Right atrium auricular region (tissue), 2 donors: ENCODE measurements around the gene RPL7A. TPM values are rescaled to one million over a fixed set of nuclear protein-coding genes. Genes with fewer than 3 reads are reported as not detected.
A peak's percentile ranks its signal among the peaks of the same experiment; 100 is the strongest.

Source experiments
- DNase-seq: peaks from one replicate; pipeline ENCODE4 v3.0.0-alpha.2; 2019; ENCODE audit warnings: low spot score
- H3K27ac ChIP-seq, 2 donors: fragments of 200-600 bp; sonication (generic); 1 replicate in 1 of 2; 2 replicates in 1 of 2; pipeline ENCODE4 v1.5.1; 2016 to 2019
- H3K27me3 ChIP-seq, 2 donors: fragments of 200-600 bp; sonication (generic); one replicate each; pipeline versions ENCODE4 v1.5.1 to v1.6.0; 2017 to 2019
- H3K36me3 ChIP-seq: fragments of 200-600 bp; sonication (generic); one replicate; pipeline ENCODE4 v1.5.1; 2016
- H3K4me1 ChIP-seq, 2 donors: fragments of 200-600 bp; sonication (generic); one replicate each; pipeline versions ENCODE4 v1.5.1 to v1.6.0; 2017 to 2019
- H3K4me3 ChIP-seq, 2 donors: fragments of 200-600 bp; sonication (generic); 1 replicate in 1 of 2; 2 replicates in 1 of 2; pipeline ENCODE4 v1.5.1; 2017 to 2019; ENCODE audit warnings: mild to moderate bottlenecking in 1 of 2, moderate library complexity in 1 of 2
- H3K9me3 ChIP-seq, 2 donors: fragments of 200-600 bp; sonication (generic); one replicate each; pipeline ENCODE4 v1.5.1; 2019
- total RNA-seq, 2 donors: library from RNA; depleted of rRNA; stranded (reverse); fragments of >200 nt; gene quantifications; one replicate each; pipeline ENCODE4 v1.1.0, GENCODE V29; 2016
- TF ChIP-seq, protein P1 (sequence below), 2 donors: fragments of 200-600 bp; sonication (generic); IDR thresholded peaks; one replicate each; pipeline ENCODE4 v1.5.1; 2019; ENCODE audit warnings: antibody characterized with exemption in 2 of 2

Gene RPL7A
- total RNA-seq, 2 donors from 2014 or later: 739 to 1,208 TPM

DNA sequence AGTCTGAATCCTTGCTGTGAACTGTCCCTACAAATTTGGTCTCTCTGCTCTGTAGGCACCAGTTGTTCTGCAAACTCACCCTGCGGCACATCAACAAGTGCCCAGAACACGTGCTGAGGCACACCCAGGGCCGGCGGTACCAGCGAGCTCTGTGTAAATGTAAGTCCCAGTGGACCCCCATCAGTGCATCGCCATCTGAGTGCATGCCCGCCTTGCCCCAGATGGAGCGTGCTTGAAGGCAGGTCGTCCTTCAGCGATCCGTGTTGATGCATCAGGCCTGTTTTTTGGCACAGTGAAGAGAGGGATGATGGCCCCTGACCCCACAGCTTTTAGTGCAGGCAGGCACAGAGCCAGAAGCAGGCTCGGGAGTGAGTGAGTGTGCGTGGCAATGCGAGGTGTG, 9.6 kb downstream of the RPL7A start:
- Histone ChIP-seq H3K4me1 (peaks cover 0 to 27% of the 10 kb centered on the region in 2 donors), H3K27ac (no peak overlapping the region), H3K9me3 (no peaks in the 10 kb centered on the region), H3K36me3 (peaks cover 43% of the 10 kb centered on the region), H3K27me3 (no peaks in the 10 kb centered on the region), H3K4me3 (no peak overlapping the region)
- TF ChIP-seq, protein P1, sequence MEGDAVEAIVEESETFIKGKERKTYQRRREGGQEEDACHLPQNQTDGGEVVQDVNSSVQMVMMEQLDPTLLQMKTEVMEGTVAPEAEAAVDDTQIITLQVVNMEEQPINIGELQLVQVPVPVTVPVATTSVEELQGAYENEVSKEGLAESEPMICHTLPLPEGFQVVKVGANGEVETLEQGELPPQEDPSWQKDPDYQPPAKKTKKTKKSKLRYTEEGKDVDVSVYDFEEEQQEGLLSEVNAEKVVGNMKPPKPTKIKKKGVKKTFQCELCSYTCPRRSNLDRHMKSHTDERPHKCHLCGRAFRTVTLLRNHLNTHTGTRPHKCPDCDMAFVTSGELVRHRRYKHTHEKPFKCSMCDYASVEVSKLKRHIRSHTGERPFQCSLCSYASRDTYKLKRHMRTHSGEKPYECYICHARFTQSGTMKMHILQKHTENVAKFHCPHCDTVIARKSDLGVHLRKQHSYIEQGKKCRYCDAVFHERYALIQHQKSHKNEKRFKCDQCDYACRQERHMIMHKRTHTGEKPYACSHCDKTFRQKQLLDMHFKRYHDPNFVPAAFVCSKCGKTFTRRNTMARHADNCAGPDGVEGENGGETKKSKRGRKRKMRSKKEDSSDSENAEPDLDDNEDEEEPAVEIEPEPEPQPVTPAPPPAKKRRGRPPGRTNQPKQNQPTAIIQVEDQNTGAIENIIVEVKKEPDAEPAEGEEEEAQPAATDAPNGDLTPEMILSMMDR (IDR thresholded peaks at IDR 0.05): no peak
- DNase-seq: no peak

DNA sequence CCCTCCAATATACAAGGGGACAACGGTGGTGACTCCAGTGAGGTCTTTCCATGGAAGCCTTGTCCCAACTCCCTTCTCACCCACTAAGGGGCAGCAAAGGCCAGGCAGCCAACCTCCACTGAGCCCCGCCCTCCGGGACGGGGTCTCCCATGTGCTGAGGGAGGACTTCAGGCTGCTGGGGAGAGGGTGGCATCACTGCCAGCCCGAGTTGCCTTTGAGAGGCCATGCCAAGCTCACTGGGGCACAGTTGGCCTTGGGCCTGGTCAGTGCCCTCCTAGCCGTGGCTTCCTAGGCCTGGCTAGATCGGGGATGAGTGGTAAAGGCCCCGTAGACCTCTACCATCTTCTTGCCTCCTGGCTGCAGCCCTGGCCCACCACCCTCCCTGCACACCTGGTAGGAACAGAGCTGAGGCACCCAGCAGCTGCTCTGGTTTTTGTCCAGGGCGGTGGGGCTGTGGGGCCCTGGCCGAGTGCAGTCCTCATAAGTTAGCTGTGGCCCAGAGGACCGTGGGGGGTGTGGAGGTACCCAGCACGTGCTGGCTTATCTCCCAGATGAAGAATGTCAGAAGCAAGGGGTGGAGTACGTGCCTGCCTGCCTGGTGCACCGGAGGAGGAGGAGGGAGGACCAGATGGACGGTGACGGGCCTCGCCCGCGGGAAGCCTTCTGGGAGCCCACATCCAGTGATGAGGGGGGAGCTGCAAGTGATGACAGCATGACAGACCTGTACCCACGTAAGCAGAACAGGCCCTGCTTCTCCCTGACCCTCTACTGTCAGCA, 11.6 kb downstream of the RPL7A start:
- Histone ChIP-seq H3K36me3 (peaks cover 54% of the 10 kb centered on the region), H3K4me3 (no peak overlapping the region), H3K27me3 (no peaks in the 10 kb centered on the region), H3K27ac (no peak overlapping the region), H3K4me1 (peaks cover 0 to 27% of the 10 kb centered on the region in 2 donors), H3K9me3 (no peaks in the 10 kb centered on the region)
- DNase-seq: no peak
- TF ChIP-seq, protein P1 (IDR thresholded peaks at IDR 0.05): peak in 1 of 2 donors; percentile 42

DNA sequence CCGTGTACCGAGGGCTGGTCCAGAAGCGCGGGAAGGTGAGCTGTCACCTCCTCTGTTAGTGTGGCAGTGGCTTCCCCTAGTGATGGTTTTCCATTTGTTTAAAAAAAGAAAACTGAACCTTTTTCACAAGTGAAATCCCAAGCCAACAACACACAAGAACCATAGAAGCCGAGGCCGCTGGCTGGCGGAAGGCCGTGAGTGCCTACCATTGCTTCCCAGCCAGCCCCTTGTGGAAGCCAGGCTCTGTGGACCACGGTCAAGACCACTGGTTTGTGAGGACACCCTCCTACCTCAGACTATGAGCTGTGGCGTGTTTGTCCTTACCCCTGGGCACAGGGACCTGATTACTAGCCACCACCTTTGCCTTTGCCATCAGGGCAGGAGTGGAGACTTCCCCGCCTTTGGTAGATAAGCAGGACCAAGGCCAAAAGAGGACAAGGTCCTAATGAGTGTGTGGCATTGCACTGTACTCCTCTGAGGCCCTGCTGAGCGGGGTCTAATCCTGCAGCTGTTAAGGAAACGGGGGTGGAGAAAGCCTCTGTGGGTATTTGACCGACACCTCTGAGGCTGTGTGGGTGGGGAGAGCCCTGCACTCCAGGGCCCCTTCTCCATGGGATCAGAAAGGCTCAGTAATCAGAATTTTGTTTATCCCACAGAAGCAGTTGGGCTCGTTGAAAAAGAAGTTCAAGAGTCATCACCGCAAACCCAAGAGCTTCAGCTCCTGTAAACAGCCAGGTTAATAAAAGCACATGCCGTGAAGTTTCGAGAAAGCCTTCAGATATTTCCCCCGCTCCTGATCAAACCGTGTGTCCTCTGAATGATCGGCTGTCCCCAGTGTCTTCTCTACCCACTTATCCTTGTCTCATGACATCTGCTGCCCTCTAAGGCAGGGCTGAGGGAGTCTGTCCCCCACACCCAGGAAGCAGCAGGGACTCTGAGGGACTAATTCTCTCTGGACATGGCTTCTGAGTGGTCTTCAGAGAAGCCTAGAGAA, 12.7 kb downstream of the RPL7A start:
- DNase-seq: no peak
- H3K4me1 ChIP-seq: peaks cover 0 to 18% of the 10 kb centered on the region in 2 donors
- no peak overlapping the region for H3K27ac ChIP-seq
- peaks cover 65% of the 10 kb centered on the region for H3K36me3 ChIP-seq
- H3K4me3 ChIP-seq: no peak overlapping the region
- no peaks in the 10 kb centered on the region for H3K27me3 ChIP-seq
- H3K9me3 ChIP-seq: no peaks in the 10 kb centered on the region
- TF ChIP-seq, protein P1 (IDR thresholded peaks at IDR 0.05): no peak

DNA sequence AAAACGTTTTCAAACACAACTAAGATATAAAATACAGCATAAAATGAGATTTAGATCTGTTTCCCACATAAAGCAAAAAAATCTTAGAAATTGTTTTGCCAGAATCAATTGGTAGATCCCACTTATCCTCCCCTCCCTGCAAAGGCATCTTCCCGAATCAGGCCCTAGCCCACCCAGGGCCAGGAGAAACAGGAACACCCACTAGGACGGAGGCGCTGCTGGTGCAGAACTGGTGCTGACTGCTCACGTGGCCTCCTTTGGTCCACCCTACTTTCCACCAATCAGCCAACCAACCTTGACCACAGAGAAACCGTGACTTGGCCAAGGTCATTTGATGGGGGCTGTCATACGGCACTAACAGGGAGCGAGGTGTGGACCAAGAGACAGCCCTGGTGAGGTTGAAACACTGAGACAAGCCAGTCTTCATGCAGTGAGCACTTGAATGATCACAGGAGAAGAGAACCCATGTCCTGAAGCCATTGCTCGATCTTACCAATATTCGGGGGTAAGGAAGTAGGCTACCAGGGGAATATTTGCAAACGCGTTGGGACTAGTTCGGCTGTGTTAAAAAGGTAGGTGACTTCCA, 13.6 kb downstream of the RPL7A start:
- Histone ChIP-seq H3K27me3 (no peaks in the 10 kb centered on the region), H3K4me1 (peaks cover 0 to 15% of the 10 kb centered on the region in 2 donors), H3K27ac (no peak overlapping the region), H3K36me3 (peaks cover 74% of the 10 kb centered on the region), H3K9me3 (no peaks in the 10 kb centered on the region), H3K4me3 (no peak overlapping the region)
- DNase-seq: no peak
- TF ChIP-seq, protein P1 (IDR thresholded peaks at IDR 0.05): no peak

DNA sequence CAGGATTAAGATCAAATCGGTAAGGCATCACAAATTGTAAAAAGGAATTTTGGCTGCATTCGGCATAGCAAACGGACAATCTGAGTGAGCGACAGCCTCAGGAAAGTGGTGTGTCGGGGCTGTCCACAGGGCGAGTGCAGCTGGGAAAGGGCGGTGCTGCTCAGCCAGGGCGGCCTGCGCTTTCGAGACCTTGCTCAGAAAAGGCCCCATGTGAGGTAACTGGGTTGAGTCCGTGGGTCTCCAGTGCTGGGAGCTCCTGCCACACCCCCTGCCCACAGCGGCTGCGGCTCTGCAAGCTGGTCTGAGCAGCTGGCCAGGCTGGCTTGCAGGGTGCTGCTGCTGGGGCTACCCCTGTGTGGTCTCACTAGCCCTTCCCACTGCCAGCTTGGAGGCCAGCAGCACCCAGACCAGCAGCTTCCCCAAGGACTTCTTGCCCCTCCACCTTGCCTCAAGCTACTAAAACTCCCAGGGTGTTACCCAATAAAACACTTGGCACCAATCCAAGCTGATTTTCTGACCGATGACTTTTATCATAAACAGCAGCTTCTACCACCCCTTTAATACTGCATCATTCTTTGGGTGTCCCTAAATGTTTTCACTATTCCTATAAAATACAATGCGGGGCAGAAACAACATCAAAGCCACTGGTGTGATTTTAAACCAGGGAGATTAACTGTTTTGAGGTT, 14.5 kb downstream of the RPL7A start:
- DNase-seq: no peak
- peaks cover 81% of the 10 kb centered on the region for H3K36me3 ChIP-seq
- TF ChIP-seq, protein P1 (IDR thresholded peaks at IDR 0.05): no peak
- no peaks in the 10 kb centered on the region for H3K9me3 ChIP-seq
- H3K4me3 ChIP-seq: no peak overlapping the region
- peaks cover 0 to 6% of the 10 kb centered on the region in 2 donors for H3K4me1 ChIP-seq
- no peak overlapping the region for H3K27ac ChIP-seq
- H3K27me3 ChIP-seq: no peaks in the 10 kb centered on the region
